ENCODE results near the gene MRPL18.
A peak's percentile ranks its signal among the peaks of the same experiment; 100 is the strongest.
"Not testable (repeated sequence)": the region's sequence is repeated elsewhere in the genome, so short reads cannot be mapped to it uniquely, and the experiment has no call there.

The MRPL18 gene

GRCh38 chr6:159790149-159790955 lies at the start of gene MRPL18:
MRPL18 (plus strand) TSS chr6:159790467; CDS start chr6:159790588, 121 bp downstream.
- DNase-seq = peak; percentile 89 to 90

- no peak for DNase-seq
Observed at GRCh38 chr6:159742165-159742564, 48.1 kb upstream of the MRPL18 start.

DNA sequence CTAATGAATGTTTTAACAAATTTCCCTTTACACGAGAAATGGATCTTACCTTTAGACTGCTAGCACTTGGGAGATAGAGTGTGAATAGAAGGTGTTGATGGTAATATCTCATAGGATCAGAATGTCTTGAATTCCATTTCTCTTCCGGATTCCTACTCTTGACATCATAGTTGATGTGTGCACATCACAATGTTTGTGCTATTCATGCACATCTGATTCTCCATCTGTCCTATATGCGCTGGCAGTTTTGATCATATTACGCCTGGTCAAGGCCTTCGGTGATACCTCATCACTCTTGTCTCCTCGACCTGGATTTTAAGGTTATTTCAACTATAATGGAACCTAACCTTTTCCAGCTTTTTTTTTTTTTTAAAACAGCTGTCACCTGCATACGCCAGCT lies 45.2 kb upstream of the MRPL18 start:
- no peak for DNase-seq

- no peak for DNase-seq
Observed at GRCh38 chr6:159746759-159747158, 43.5 kb upstream of the MRPL18 start.

GRCh38 chr6:159748127-159748526 lies 42.1 kb upstream of the MRPL18 start:
- not testable (repeated sequence) for DNase-seq

DNA sequence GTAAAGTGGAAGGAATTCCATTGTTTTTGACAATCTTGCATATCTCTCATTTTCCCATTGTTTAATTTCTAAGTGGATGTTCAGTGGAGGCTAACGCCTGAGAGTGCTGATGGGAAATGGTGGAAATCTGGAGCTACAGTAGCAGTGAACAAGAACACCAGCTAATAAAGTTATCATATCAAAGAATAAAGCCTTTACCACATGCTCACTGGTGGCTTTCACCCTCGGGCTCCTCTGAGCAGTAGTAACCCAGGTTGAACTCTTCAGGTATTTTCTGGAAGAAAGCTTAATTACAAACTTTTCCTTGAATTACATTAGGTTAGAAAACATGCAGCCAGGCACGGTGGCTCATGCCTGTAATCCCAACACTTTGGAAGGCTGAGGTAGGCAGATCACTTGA lies 38.8 kb upstream of the MRPL18 start:
- DNase-seq = no peak

- no peak for DNase-seq
Observed at GRCh38 chr6:159753081-159753872, 37.0 kb upstream of the MRPL18 start.

DNA sequence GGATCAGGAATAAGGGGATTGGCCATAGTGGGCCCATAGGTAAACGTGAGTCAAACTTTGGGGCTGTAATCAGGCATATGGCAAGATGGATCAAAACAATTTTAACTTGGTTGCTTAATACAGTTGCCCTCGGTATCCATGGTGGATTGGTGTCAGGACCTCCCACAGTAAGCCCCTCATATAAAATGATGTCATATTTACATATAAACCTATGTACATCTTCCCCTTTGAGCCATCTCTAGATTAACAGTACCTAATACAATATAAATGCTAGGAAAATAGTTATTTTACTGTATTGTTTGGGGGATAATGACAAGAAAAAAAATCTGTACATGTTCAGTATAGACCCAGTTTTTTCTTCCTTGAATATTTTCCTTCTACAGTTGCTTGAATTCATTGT lies 35.9 kb upstream of the MRPL18 start:
- no peak for DNase-seq

- DNase-seq = no peak
Observed at GRCh38 chr6:159754959-159755914, 35.0 kb upstream of the MRPL18 start.

GRCh38 chr6:159756508-159756907 lies 33.8 kb upstream of the MRPL18 start:
- DNase-seq = no peak

- no peak for DNase-seq
Observed at GRCh38 chr6:159758031-159759001, 32.0 kb upstream of the MRPL18 start.

GRCh38 chr6:159759645-159760044 lies 30.6 kb upstream of the MRPL18 start:
- no peak for DNase-seq

GRCh38 chr6:159760602-159761057 lies 29.6 kb upstream of the MRPL18 start:
- DNase-seq = no peak

- DNase-seq = peak; percentile 25 to 40
Observed at GRCh38 chr6:159761129-159761872, 29.0 kb upstream of the MRPL18 start.

GRCh38 chr6:159761873-159762680 lies 28.2 kb upstream of the MRPL18 start, which contains the start of gene ACAT2:
ACAT2 (plus strand) TSS chr6:159762045; CDS start chr6:159762088, 43 bp downstream.
- DNase-seq = peak; percentile 91 to 93

GRCh38 chr6:159762681-159763293 lies 27.5 kb upstream of the MRPL18 start:
- peak in 1 of 2 donors; percentile 30 for DNase-seq

DNA sequence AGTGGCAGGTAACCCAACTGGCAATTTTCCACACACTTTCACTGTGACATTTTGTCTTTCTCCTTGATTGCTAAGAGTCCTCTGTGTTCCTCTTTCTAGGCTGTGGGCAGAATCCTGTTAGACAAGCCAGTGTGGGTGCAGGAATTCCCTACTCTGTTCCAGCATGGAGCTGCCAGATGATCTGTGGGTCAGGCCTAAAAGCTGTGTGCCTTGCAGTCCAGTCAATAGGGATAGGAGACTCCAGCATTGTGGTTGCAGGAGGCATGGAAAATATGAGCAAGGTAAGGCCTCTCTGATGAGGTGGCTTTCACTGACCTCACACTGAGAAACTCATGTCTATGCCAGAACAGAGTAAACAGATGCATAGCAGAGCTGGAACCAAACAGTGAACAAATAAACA lies 23.4 kb upstream of the MRPL18 start:
- no peak for DNase-seq

GRCh38 chr6:159769470-159769869 lies 20.8 kb upstream of the MRPL18 start:
- no peak for DNase-seq

- DNase-seq = no peak
Observed at GRCh38 chr6:159772196-159772595, 18.1 kb upstream of the MRPL18 start.

All from stimulated activated CD4-positive, alpha-beta T cell treated with anti-CD3 and anti-CD28 coated beads, Interleukin-2, amount 100 ng/mL, for 24 hours (primary cell).